Astrocyte (in vitro differentiated cells and primary cell): ENCODE data around the gene RPL13.

ENCODE experiments used
- CTCF ChIP-seq: IDR thresholded peaks from 2 replicates; pipeline ENCODE4 v1.5.1; 2011; ENCODE audit warnings: low read depth, mild to moderate bottlenecking, inconsistent platforms, low read length, moderate library complexity; ENCODE audit not compliant: insufficient read depth
- EZH2 ChIP-seq: IDR thresholded peaks from 2 replicates; pipeline ENCODE4 v1.6.1; 2012; ENCODE audit warnings: mild to moderate bottlenecking, low read length, inconsistent platforms; ENCODE audit not compliant: insufficient read depth

- TF ChIP-seq CTCF: no peak
- TF ChIP-seq EZH2: no peak
Measured at GRCh38 chr16:89606006-89606405, 45.5 kb downstream of the RPL13 start.
